Gastroesophageal sphincter (tissue), 4 donors: ENCODE data around the gene SIGLEC1. TPM values are rescaled to one million over a fixed set of nuclear protein-coding genes. Genes with fewer than 3 reads are reported as not detected.
A peak's percentile ranks its signal among the peaks of the same experiment; 100 is the strongest.

Experiments
- ATAC-seq: fragments of 150-250 bp; one replicate; pipeline ENCODE4 v1.9.1; 2016; ENCODE audit warnings: mild to moderate bottlenecking, moderate library complexity
- H3K27ac ChIP-seq, 4 donors: fragments of 200-600 bp; sonication (generic) in 3 of 4; 1 replicate in 3 of 4; 2 replicates in 1 of 4; pipeline ENCODE4 v1.5.1; 2016 to 2019
- H3K27me3 ChIP-seq: fragments of 200-600 bp; sonication (generic); one replicate; pipeline ENCODE4 v1.5.1; 2019
- H3K36me3 ChIP-seq, 2 donors: fragments of 200-600 bp; sonication (generic); one replicate each; pipeline ENCODE4 v1.5.1; 2019; ENCODE audit warnings: control low read depth in 1 of 2
- H3K4me1 ChIP-seq, 3 donors: fragments of 200-600 bp; sonication (generic); 1 replicate in 2 of 3; 2 replicates in 1 of 3; pipeline ENCODE4 v1.5.1; 2016 to 2019; ENCODE audit warnings: control low read depth in 2 of 3
- H3K4me3 ChIP-seq, 2 donors: fragments of 200-600 bp; sonication (generic); one replicate each; pipeline ENCODE4 v1.5.1; 2019; ENCODE audit warnings: mild to moderate bottlenecking in 1 of 2, moderate library complexity in 1 of 2
- H3K9me3 ChIP-seq, 3 donors: fragments of 200-600 bp; sonication (generic); one replicate each; pipeline ENCODE4 v1.5.1; 2017 to 2019; ENCODE audit warnings: control low read depth in 2 of 3
- CTCF ChIP-seq, 4 experiments: fragments of 200-600 bp in 2 of 4; fragments of 450-650 bp in 2 of 4; sonication (generic) in 1 of 4; IDR thresholded peaks; one replicate each; pipeline ENCODE4 v1.5.1; 2017 to 2019; ENCODE audit warnings: antibody characterized with exemption in 4 of 4, mild to moderate bottlenecking in 2 of 4, moderate library complexity in 2 of 4
- EP300 ChIP-seq: sonication (generic); formaldehyde crosslinking; IDR thresholded peaks from one replicate; pipeline ENCODE4 v1.6.1; 2017; ENCODE audit warnings: antibody characterized with exemption, mild to moderate bottlenecking
- POLR2A ChIP-seq, 2 donors: fragments of 450-650 bp; IDR thresholded peaks; one replicate each; pipeline ENCODE4 v1.6.1; 2017; ENCODE audit warnings: antibody characterized with exemption in 2 of 2, mild to moderate bottlenecking in 2 of 2, moderate library complexity in 1 of 2
- POLR2AphosphoS5 ChIP-seq: sonication (generic); formaldehyde crosslinking; IDR thresholded peaks from one replicate; pipeline ENCODE4 v1.6.1; 2017; ENCODE audit warnings: antibody characterized with exemption
- WGBS, 2 donors: methylation state at CpG; one replicate each; pipeline ENCODE4 v1.1.5; 2018; ENCODE audit warnings: low coverage in 1 of 2; 5-methylcytosine and 5-hydroxymethylcytosine counted together
- total RNA-seq, 4 donors: library from RNA; depleted of rRNA; stranded (reverse); fragments of >200 nt; gene quantifications; one replicate each; pipeline ENCODE4 v1.1.0, GENCODE V29; 2016

SIGLEC1 gene
- total RNA-seq, 4 donors from 2014 or later = 10.1 to 17.2 (median 11.9) TPM

GRCh38 chr20:3729378-3729777 lies 17.0 kb upstream of the SIGLEC1 start:
- peak overlapping the region in 1 of 4 donors; percentile 58 for H3K27ac ChIP-seq
- peaks cover 0 to 33% (median 11%) of the 10 kb centered on the region in 3 donors for H3K4me1 ChIP-seq
- peaks cover 66% of the 10 kb centered on the region for H3K27me3 ChIP-seq
- no peak for TF ChIP-seq POLR2AphosphoS5
- no peak for TF ChIP-seq CTCF (IDR thresholded peaks at IDR 0.05)
- no peak for TF ChIP-seq EP300
- TF ChIP-seq POLR2A (IDR thresholded peaks at IDR 0.05) = no peak
- WGBS, 2 donors = 80% methylated on average over 1 of the region's 6 CpGs; no CpG with 5 or more reads in 1 of the 2 donors
- ATAC-seq = no peak
- H3K36me3 ChIP-seq = no peaks in the 10 kb centered on the region
- no peak overlapping the region for H3K4me3 ChIP-seq
- H3K9me3 ChIP-seq = no peaks in the 10 kb centered on the region

GRCh38 chr20:3728876-3729275 lies 16.5 kb upstream of the SIGLEC1 start:
- Histone ChIP-seq H3K27ac (peak overlapping the region in 1 of 4 donors; percentile 58), H3K4me1 (peaks cover 0 to 33% (median 11%) of the 10 kb centered on the region in 3 donors), H3K4me3 (no peak overlapping the region), H3K9me3 (no peaks in the 10 kb centered on the region), H3K27me3 (peaks cover 65% of the 10 kb centered on the region), H3K36me3 (no peaks in the 10 kb centered on the region)
- WGBS, 2 donors = no CpG with 5 or more reads among the region's 3 CpGs
- TF ChIP-seq CTCF (IDR thresholded peaks at IDR 0.05) (no peak), POLR2A (IDR thresholded peaks at IDR 0.05) (no peak), POLR2AphosphoS5 (no peak), EP300 (no peak)
- no peak for ATAC-seq

GRCh38 chr20:3728354-3728753 lies 16.0 kb upstream of the SIGLEC1 start:
- no peaks in the 10 kb centered on the region for H3K36me3 ChIP-seq
- no peak overlapping the region for H3K4me3 ChIP-seq
- H3K27ac ChIP-seq = peak overlapping the region in 3 of 4 donors; percentile 17 to 58 (median 51)
- peaks cover 61% of the 10 kb centered on the region for H3K27me3 ChIP-seq
- TF ChIP-seq CTCF (IDR thresholded peaks at IDR 0.05) (no peak), EP300 (no peak), POLR2A (IDR thresholded peaks at IDR 0.05) (no peak), POLR2AphosphoS5 (no peak)
- no peak for ATAC-seq
- peaks cover 0 to 33% (median 11%) of the 10 kb centered on the region in 3 donors for H3K4me1 ChIP-seq
- 95% methylated on average over 3 of the region's 5 CpGs; no CpG with 5 or more reads in 1 of the 2 donors for WGBS, 2 donors
- no peaks in the 10 kb centered on the region for H3K9me3 ChIP-seq

GRCh38 chr20:3727401-3728021 lies 15.1 kb upstream of the SIGLEC1 start:
- Histone ChIP-seq H3K36me3 (no peaks in the 10 kb centered on the region), H3K27me3 (peaks cover 52% of the 10 kb centered on the region), H3K4me3 (peak overlapping the region in 1 of 2 donors; percentile 14), H3K4me1 (peaks cover 0 to 30% (median 11%) of the 10 kb centered on the region in 3 donors), H3K9me3 (no peaks in the 10 kb centered on the region), H3K27ac (peak overlapping the region in 3 of 4 donors; percentile 42 to 58 (median 51))
- peak; percentile 68 for ATAC-seq
- 9 to 23% methylated on average over 7 to 11 of the region's 11 CpGs for WGBS, 2 donors
- TF ChIP-seq EP300 (no peak), POLR2A (IDR thresholded peaks at IDR 0.05) (no peak), CTCF (IDR thresholded peaks at IDR 0.05) (no peak), POLR2AphosphoS5 (no peak)

- H3K9me3 ChIP-seq = no peaks in the 10 kb centered on the region
- TF ChIP-seq EP300 (no peak), POLR2AphosphoS5 (no peak), CTCF (IDR thresholded peaks at IDR 0.05) (no peak), POLR2A (IDR thresholded peaks at IDR 0.05) (no peak)
- H3K27me3 ChIP-seq = peaks cover 27% of the 10 kb centered on the region
- no peak overlapping the region for H3K4me3 ChIP-seq
- 69 to 100% methylated on average over 1 to 4 of the region's 4 CpGs for WGBS, 2 donors
- no peak for ATAC-seq
- peaks cover 0 to 22% (median 6%) of the 10 kb centered on the region in 3 donors for H3K4me1 ChIP-seq
- no peak overlapping the region for H3K27ac ChIP-seq
- H3K36me3 ChIP-seq = no peaks in the 10 kb centered on the region
These were observed 12.0 kb upstream of the SIGLEC1 start for GRCh38 chr20:3724356-3724755.
